NCI-H345 treated with DMSO at 0.1 percent for 48 hours (cell line): ENCODE data around the gene SLC17A2.
"Not testable (repeated sequence)": the region's sequence is repeated elsewhere in the genome, so short reads cannot be mapped to it uniquely, and the experiment has no call there.

Experiments used
- DNase-seq: peaks from one replicate; lab custom pipeline; 2025; ENCODE audit not compliant: unreplicated experiment; lab: John Stamatoyannopoulos, UW

Gene SLC17A2

GRCh38 chr6:25951296-25952032, 21.0 kb upstream of the SLC17A2 start:
- DNase-seq = no peak

DNA sequence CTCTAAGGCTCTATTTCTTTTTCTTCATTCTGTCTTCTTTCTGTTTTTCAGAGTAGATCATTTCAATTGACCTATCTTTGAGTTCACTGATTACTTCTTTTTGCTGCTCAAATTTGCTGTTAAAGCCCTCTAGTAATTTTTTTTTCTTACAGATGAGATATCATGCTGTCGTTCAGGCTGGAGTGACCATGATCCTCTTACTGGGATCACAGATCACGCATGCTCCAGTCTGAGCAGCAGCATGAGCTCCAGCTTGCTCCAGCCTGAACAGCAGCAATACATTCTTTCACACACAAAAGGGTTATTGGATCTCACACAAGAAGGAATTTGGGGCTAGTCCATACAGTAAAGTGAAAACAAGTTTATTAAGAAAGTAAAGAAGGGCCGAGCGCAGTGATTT, 19.8 kb upstream of the SLC17A2 start:
- DNase-seq = no peak

DNA sequence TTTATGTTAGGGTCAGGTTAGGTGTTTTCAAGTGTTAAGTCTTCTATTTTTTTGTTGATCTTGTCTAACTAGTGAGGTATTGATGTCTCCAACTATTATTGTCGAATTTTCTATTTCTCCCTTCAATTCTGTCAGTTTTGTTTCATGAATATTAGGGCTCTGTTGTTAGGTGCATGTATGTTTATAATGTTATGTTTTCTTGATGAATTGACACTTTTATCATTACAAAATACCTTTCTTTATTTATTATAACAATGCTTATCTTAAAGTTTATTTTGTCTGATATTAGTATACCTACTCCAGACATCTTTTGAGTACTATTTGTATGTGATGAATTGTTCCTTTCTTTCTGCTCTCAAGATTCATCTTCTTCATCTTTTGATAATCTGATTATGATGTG, 19.2 kb upstream of the SLC17A2 start:
- DNase-seq = no peak

- DNase-seq = not testable (repeated sequence)
Observed at GRCh38 chr6:25947492-25947891, 17.0 kb upstream of the SLC17A2 start.

GRCh38 chr6:25946631-25947030, 16.1 kb upstream of the SLC17A2 start:
- no peak for DNase-seq

- not testable (repeated sequence) for DNase-seq
Observed at GRCh38 chr6:25945738-25946137, 15.2 kb upstream of the SLC17A2 start.

- no peak for DNase-seq
Observed at GRCh38 chr6:25944688-25945574, 14.4 kb upstream of the SLC17A2 start.

DNA sequence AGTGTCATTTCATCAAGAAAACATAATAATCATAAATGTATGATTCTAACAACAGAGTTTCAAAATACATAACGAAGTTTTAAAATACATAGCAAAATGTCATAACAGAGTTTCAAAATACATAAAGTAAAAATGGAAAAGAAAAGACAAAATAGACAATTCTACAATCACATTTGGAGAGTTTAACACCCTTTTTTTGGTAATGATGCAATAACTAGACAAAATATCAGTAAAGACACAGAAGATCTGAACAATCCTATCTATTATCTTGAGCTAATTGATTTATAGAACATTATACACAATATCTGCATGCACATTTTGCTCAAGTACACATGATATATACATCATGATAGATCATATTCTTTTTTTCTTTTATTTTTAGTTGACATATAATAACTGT, 13.4 kb upstream of the SLC17A2 start:
- no peak for DNase-seq

DNA sequence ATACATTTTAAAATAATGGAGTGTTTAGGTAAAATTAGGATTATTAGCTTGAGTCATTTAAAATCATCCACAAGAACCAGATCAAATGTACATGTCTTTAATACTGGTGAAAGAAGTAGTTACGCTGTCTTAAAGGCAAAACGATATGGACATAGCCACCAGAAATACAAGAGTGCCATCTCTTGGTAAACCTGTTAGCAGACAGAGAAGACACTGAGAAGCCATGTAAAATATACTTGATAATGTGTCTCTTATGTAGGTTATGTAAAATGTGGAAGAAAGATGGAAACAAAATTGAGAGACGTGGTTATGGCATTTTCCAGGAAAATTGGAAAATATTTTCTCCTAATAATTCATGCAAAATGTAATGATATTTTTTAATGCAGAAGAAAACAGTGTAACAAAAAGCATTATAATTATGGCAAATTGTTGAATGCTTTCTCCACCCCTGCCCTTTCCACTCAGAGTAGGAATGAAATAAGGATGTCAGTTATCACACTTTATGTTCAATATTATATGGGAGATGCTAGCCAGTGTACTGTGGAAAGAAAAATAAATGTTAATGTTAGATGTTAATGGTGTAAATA, 12.2 kb upstream of the SLC17A2 start:
- DNase-seq = peak; percentile 16

GRCh38 chr6:25939593-25939992, 9.1 kb upstream of the SLC17A2 start:
- no peak for DNase-seq

DNA sequence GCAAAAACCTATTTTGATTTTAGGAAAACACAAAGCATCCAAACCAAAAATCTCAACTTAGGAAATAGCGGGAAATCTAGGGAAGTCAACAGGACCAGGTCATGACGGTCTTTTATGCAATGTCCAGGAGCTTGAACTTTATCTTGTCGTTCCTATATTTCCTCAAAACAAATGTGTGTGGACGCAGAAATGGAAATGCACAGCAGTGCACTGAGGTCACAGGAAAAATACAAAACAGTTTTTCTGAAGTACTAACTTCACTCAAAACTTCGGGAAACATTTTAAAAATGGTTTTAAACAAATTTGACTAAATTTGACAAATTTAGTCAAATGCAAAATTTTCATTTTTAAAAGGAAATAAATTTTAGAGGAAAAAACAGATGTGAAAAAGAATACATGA, 5.5 kb upstream of the SLC17A2 start:
- DNase-seq = no peak

DNA sequence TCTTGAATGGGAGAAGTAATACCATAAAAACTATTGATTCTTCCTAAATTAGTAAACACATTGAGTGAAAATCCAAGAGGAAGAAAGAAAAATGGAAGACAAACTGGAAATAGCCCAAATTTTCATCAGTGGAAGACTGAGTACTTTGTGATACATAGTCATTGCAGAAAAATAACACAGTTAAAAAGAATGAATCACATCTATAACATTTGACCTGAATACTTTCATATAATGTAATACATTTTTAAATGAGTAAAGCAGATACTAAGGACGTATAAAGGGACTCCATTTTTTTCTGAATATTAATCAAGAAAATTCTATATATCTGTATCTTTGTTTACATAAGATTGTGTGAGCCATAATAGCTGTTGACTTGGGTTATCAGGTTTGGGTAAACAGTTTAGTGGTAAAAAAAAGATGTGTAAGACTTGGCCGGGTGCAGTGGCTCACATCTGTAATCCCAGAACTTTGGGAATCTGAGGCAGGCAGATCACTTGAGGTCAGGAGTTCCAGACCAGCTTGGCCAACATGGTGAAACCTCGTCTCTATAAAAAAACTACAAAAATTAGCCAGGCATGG, 4.3 kb upstream of the SLC17A2 start:
- no peak for DNase-seq

- DNase-seq = no peak
Observed at GRCh38 chr6:25934156-25934555, 3.7 kb upstream of the SLC17A2 start.

DNA sequence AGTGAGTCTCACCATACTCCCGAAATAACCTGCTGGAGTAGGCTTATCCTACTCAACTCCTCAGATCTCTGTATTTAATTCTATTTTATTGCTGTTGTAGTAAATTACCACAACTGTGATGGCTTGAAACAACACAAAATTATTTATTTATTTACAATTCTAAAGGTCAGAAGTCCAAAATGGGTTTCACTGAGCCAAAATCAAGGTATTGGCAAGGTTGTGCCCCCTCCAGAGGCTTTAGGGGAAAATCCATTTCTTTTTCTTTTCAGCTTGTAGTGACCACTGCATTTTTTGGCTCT, 869 bp upstream of the SLC17A2 start:
- DNase-seq = no peak

GRCh38 chr6:25929785-25930184, 706 bp downstream of the SLC17A2 start:
- not testable (repeated sequence) for DNase-seq

DNA sequence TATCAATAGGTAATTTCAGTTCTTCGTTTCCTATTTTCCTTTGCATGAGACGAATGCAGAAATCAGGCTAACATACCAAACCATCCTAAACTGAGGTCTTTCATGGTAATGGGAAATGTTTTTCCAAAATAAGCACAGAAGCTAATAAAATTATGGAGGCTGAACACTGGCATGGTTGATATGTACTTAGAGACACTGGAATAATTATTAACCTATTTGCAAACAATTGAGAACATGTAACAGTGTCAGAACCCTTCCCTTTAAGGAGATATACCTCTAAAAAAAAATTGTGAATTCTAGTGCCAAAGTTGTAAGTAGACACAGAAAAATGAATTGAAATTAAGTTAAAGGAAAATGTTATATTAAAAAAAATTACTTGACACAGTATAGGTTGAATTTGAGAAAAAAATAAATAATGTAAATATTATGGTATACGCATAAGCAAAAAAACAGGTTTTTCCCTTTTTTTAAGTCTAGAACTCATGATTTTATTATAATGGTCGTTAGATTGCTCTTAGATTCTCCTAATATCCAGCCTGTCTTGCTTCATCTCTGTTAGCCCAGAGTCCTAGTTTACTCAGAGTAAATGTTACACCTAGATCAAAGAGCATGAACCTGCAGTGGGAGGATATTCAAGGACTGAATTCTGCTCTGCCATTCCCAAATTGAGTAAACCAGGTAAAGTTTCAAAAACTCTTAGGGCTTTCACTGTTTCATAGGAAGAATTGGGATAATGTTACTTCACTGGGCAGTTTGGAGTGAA, 1.7 kb downstream of the SLC17A2 start:
- no peak for DNase-seq

GRCh38 chr6:25927756-25928216, 2.7 kb downstream of the SLC17A2 start:
- DNase-seq = no peak

- no peak for DNase-seq
Observed at GRCh38 chr6:25927178-25927577, 3.3 kb downstream of the SLC17A2 start.

- DNase-seq = no peak
Observed at GRCh38 chr6:25925876-25926275, 4.6 kb downstream of the SLC17A2 start.

DNA sequence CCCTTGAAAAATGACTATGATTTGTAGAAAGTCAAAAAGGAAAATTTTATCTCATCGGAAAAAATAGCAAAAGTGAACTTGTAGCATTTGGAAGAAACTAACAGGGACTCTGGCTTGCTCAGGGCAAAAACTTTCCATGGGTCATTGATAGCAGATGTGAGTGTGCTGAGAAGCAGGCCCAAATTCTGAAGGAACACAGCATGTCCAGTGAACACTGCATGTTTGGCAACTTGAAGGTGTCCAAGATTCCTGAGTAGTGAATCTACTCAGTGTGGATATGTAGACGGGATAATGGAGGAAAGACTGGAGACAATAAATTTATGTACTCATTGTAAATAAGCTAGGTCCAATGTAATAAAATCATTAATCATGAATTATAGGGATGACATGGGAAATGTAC, 8.2 kb downstream of the SLC17A2 start:
- no peak for DNase-seq
